GM21576 (cell line): ENCODE data around the gene CCNT2.
A peak's percentile ranks its signal among the peaks of the same experiment; 100 is the strongest.
"Not testable (repeated sequence)": the region's sequence is repeated elsewhere in the genome, so short reads cannot be mapped to it uniquely, and the experiment has no call there.

ENCODE experiments used
- ATAC-seq: cut with Tn5 transposase; IDR thresholded peaks from one replicate; pipeline ENCODE4 v1.9.1; 2021; ENCODE audit warnings: mild to moderate bottlenecking, moderate library complexity; ENCODE audit not compliant: unreplicated experiment

Gene CCNT2

DNA sequence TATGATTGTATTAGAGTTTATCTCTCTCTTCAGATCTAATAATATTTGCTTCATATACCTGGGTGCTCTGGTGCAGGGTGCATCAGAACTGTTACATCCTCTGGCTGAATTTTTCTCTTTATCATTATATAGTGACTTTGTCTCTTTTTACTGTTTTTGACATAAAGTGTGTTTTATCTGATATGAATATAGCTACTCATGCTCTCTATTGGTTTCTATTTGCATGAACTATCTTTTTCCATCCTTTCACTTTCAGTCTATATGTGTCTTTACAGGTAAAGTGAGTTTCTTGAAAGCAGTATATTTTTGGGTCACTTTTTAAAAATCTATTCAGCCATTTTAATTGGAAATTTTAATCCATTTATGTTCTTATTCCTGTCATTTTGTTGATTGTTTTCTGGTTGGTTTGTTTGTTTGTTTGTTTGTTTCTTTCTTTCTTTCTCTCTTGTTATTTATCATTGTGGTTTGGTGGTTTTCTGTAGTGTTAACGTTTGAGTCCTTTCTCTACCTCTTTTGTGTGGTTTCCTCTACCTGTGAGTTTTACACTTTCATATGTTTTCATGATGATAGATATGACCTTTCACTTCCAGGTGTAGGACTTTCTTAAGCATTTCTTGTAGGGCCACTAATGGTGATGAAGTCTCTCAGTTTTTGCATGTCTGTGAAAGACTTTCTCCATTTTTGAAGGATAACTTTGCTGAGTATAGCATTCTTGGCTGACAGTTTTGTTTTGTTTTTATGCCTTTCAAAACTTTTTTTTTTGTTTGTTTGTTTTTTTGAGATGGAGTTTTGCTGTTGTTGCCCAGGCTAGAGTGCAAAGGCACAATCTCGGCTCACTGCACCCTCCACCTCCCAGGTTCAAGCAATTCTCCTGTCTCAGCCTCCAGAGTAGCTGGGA, 54.9 kb downstream of the CCNT2 start:
- ATAC-seq = no peak

DNA sequence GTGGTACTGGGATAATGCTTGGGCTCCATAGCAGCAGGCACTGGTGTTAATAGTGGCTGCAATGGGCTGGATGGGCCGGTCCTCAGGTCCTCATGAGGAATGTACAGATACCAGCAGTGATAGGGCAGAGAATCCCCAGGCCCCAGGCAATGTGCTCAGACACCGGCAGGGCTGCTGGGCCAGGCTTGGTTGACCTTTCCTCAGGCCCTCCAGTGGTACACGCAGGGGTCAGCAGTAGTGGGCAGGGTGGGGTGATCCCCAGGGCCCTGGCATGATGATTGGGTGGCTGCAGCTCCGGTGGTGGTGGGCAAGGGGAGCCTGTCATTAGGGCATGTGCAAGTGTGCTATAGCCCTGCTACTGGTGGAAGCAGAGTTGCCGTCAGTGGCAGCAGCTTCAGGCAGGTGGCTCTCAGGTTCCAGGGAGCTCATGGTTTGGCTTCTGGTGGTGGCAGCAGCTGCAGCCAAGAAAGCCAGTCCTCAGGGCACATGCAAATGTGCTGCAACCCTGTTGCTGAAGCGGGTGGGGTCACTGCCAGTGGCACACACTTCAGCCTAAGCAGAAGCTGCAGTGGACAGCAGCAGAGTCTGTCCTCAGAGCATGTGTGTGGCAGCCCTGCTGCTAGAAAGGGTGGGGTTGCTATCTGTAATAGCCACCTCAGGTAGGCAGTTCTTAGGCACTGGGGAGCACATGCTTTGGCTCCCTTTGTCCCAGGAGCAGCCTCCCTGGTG, 56.8 kb downstream of the CCNT2 start:
- no peak for ATAC-seq

GRCh38 chr2:134976074-134976702, 57.6 kb downstream of the CCNT2 start:
- ATAC-seq = no peak

- not testable (repeated sequence) for ATAC-seq
Observed at GRCh38 chr2:134977104-134977503, 58.5 kb downstream of the CCNT2 start.

- ATAC-seq = no peak
Observed at GRCh38 chr2:134979221-134979620, 60.6 kb downstream of the CCNT2 start.

GRCh38 chr2:134980639-134981038, 62.0 kb downstream of the CCNT2 start:
- no peak for ATAC-seq

DNA sequence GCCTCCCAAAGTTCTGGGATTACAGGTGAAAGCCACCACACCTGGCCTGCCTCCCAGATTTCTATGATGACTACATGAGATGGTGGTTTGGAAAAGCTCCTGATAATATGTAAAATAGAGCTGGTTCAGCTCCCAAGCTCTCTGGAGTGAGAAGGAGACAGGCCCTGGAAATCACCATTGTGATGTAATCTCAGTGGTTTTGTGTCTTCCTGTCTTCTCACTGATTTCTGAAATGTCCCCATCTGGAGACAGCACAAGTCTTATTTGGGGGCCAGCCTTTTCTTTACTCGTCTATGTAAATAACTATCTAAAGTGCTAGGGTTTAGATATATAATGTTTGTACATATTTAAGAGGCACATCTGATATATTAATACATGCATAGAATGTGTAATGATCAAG, 64.0 kb downstream of the CCNT2 start:
- no peak for ATAC-seq

- ATAC-seq = no peak
Observed at GRCh38 chr2:134985061-134985460, 66.4 kb downstream of the CCNT2 start.

DNA sequence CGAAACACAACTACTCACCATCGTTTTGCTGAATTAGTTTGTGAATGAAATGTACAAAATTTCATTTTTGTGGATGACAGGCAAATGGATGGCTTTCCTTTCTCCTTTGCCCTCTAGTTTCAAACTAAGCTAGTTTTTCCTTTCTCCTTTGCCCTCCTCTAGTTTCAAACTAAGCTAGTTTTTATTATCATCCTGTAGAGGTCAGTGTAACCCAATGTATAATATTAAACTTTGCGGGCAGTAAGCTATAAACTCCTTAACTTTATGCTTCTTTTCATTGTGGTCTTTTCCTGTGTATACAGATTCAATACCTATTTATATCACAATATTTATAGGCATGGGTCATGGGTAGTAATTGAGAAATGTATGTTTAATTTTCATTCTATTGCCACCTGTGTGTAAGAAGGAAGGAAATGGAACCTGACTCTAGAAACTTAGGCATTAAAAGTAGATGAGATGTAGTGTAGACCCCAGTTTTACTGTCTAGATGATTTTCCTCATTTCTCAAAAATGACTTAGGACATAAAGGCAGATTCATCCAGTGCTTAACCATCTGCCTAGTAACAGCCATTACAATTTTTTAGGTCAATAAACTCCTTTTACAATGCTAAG, 70.5 kb downstream of the CCNT2 start:
- no peak for ATAC-seq

DNA sequence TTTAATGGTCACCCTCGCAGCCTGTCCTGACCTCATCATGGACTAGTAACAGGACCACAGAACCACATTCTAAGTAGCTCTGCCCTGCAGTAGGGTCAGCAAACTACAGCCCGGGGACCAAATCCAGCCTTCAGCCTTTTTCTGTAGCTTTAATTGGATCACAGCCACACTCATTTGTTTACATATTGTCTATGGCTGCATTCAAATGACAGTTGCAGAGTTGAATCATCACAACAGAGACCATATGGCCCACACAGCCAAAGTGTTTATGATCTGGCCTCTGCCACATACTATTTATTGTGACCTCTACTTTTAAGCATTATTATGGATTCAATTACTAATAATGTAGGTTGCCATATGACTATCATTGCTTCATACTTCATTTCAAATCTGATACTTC, 80.9 kb downstream of the CCNT2 start:
- no peak for ATAC-seq

GRCh38 chr2:135002836-135003235, 84.2 kb downstream of the CCNT2 start:
- no peak for ATAC-seq

DNA sequence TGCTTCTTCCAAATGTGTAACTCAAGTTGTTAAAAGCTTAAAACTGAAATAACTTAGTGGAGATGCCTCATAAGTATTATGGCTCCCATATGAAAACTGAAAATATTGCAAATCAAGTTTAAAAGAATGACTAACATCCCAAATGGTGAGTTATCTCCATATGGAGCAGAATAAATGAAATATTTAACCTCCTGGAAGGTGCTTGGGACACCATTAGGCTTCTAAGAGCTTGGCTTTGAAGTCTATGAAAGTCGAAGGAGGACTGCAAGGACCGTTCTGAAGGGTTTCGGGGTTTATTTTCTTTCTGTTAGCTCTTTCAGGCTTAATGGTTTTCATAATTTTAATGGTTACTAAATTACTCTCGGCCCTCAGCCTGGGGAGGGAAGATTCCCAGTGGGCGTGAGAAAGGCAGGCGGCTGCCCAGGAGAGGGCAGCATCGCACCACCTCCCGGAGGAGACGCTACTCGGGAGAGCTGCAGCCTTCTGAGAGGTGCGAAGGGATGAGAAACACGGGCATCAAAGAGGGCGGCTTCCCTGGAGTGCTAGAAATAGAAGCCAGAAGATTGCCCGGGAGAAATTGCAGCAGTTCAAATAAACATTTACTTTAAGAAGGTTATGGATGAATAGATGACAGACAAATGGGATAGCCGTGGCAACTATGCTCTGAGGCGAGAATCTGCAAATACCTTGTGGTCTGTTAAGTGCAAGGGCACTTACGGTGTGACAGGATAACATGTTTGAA, 85.6 kb downstream of the CCNT2 start:
- peak; percentile 96 for ATAC-seq

DNA sequence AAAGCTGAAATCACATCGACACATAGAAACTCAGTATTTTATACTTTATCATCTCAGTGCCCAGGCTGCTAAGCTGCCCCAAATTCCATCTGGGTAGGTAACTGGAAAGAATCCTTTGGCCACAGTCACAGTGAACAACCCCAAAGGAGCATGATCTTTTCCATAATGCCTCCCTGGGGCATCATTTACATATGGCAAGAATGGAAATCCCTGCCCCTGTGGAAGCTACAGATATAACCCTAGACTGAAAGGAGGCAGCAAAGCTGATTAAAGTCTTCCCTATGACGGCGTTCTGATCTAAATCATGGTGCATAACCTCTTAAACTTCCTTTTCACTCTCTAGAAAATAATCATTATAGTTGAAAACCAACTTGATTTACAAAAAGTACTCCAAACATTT, 87.1 kb downstream of the CCNT2 start:
- no peak for ATAC-seq
